Stimulated activated CD4-positive, alpha-beta T cell treated with anti-CD3 and anti-CD28 coated beads, TNF-alpha, amount 100 ng/mL, for 24 hours (primary cell): ENCODE results near the gene MZT2A.
"Not testable (repeated sequence)": the region's sequence is repeated elsewhere in the genome, so short reads cannot be mapped to it uniquely, and the experiment has no call there.

Experiments
- DNase-seq, 3 experiments: peaks; one replicate each; pipeline ENCODE4 v3.0.0-alpha.2; 2020; ENCODE audit warnings: low read depth in 3 of 3

Gene MZT2A, protein sequence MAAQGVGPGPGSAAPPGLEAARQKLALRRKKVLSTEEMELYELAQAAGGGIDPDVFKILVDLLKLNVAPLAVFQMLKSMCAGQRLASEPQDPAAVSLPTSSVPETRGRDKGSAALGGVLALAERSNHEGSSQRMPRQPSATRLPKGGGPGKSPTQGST

DNA sequence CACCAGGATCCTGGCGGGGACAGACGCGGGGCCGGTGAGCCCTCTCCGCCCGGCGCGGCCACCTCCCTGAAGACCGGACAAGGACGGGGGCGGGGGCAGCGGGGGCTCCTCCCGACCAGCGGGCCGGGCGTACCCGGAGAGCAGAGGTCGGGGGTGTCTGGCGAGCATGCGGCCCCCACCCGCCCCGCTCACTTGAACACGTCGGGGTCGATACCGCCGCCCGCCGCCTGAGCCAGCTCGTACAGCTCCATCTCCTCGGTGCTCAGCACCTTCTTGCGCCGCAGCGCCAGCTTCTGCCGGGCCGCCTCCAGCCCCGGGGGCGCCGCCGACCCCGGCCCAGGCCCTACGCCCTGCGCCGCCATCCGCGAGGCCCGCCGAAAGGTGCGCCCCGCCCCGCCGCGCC is at the start of gene MZT2A:
Gene MZT2A (minus strand): TSS at position 383 of the 403 bp plus-strand sequence. CDS start 21 bp downstream, at position 362.
- peak in 1 of 3 experiments; percentile 14 for DNase-seq

DNA sequence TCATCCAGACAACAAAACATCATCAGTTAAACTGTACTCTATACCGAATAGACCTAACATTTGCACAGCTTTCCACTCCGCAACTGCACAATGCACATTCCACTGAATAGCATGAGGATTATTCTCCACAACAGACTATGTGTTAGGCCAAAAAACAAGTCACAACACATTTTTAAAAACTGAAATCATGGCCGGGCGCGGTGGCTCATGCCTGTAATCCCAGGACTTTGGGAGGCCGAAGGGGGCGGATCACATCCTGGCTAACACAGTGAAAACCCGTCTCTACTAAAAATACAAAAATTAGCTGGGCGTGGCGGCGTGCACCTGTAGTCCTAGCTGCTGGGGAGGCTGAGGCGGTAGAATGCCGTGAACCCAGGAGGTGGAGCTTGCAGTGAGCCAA is 46.7 kb upstream of the MZT2A start:
- not testable (repeated sequence) for DNase-seq

DNA sequence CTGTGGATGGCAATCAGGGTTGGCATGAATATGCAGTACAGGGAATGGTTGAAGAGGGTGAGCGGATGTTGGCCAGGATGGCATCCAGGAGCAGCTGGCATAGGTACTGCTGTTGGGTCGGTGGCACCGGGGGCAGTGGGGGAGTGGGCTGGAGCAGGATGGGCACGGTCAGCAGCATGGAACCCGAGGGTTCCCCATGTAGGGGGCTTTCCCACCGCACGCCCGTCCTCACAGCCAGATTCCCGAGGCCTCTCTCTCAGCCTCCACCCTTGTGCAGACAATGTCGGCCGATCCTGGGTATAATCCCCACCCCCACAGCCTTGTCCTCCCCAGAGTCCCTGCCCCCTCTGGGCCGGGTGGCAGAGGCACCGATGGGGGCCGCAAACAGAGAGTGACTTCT is 44.6 kb upstream of the MZT2A start:
- DNase-seq = not testable (repeated sequence)

DNA sequence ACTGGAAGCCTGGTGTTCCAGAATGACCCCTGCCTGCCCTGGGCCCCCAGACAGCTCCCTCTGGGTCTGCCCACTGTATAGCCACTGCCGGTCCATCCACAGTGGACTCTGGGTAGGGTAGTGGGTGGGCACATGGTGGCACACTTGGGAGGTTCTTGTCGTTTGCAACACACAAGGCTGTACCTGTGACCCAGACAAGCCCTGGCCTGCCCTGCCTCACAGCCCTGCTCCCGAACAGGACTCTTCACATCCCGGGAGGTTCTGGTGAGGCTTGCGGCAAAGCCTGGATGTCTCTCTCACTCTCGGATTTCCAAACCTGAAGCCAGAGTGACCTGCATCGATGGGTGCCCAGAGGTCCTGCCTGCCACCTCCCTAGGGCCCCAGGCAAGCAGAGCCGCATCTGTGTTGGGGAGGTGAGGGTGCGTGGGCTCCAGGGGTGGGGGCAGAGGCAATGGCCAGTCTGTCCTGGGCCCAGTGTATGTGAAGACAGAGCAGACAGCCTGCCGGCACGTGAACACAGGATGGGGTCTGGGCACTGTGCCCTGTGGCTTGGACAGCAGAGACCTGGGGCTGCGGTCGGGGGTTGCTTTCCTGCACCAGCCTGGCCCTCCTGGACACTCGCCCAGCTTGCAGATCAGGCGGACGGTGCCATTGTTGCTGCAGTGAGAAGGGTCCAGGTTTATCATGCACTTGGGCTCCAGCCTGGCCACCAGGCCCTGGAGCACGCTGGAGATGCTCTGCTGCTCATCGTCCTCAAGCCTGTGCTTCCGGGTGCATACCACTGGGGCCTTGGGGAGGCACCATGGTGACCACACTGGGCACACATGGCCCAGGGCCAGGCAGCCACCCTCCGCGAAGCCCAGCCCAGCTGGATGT is 44.0 kb upstream of the MZT2A start:
- not testable (repeated sequence) for DNase-seq

DNA sequence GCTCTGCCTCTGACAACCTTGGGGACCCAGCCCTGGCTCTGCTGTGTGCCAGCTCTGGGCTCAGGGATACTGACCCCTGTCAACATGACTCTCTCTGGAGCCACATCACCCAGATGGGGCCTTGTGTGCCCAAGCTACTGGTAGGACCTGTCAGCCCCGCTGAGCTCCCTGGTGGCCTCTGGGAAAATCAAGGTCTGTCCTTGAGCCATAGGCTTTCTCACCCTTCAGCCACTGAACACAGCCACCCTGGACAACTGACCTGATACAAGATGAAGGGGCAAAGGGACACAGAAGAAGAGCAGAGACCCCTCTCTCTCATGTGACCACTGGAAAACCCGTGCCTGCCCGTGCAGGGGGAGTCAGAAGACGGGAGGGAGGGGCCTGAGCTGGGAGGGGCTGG is 43.3 kb upstream of the MZT2A start:
- no peak for DNase-seq

DNA sequence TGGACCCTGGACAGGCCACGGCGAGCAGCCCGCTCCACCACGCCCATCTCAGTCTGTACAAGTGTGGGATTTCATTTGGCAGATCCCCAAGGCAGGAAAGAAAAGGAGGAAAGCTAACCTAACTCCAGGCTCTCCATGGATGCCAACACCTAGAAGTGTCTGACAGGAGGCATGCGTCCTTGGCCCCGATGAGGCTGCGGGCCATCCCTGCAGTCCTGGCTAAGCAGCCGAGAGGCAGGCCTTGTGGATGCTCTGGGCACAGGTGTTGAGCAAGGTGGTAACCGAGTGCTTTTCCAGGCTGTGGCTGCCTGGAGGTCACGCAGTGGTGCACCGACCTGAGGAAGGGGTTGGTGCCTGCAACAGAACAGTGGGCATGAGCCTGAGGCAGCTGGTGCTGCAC is 42.8 kb upstream of the MZT2A start:
- not testable (repeated sequence) for DNase-seq

DNA sequence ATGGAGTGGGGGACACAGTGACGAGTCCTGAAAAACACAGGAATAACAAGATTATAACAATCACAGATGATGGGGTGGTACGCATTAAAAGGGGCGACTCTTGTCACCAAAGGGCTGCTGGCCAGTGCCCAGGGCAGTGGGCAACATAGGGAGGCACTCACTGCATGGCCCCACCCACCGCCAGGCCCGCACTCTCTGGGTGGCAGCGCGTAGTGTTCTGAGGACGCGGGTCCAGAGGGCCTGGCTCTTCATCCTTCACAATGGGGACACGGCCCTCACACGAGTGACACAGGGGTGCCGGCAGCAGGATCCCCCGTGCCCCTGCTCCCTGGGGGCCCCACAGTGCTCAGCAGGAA is 42.1 kb upstream of the MZT2A start:
- DNase-seq = not testable (repeated sequence)

DNA sequence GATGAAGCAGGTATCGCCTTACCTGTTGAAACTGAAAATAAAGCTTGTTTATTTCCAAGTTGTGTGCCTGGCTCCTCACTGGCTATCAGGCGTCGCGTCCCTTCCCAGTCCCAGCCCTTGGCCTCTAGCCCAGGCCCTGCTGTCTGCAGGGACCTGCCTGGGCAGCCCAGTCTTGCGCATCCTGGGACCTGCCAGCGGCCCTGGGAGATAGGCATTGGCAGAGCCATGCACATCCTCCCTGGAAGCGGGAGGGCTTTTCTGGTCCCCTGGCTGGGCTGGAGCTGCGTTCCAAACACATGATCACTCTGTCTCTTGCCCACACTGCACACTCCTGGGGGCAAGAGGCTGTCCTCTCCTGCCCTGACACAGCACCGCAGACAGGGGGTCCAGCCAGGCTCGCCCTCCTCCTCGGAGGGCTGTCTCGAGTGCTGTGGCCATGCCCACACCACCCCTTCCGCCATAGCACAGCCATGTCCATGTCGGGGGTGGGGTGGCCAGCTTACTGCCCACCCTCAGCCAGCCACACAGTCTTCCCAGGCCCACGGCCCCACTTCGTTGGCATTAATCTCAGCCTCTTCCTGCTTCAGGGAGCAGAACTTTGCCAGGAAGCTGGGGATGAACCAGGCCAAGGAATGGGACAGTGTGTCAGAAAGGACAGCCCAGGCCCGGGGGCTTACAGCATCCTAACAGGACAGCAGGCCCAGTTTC is 41.6 kb upstream of the MZT2A start:
- not testable (repeated sequence) for DNase-seq

DNA sequence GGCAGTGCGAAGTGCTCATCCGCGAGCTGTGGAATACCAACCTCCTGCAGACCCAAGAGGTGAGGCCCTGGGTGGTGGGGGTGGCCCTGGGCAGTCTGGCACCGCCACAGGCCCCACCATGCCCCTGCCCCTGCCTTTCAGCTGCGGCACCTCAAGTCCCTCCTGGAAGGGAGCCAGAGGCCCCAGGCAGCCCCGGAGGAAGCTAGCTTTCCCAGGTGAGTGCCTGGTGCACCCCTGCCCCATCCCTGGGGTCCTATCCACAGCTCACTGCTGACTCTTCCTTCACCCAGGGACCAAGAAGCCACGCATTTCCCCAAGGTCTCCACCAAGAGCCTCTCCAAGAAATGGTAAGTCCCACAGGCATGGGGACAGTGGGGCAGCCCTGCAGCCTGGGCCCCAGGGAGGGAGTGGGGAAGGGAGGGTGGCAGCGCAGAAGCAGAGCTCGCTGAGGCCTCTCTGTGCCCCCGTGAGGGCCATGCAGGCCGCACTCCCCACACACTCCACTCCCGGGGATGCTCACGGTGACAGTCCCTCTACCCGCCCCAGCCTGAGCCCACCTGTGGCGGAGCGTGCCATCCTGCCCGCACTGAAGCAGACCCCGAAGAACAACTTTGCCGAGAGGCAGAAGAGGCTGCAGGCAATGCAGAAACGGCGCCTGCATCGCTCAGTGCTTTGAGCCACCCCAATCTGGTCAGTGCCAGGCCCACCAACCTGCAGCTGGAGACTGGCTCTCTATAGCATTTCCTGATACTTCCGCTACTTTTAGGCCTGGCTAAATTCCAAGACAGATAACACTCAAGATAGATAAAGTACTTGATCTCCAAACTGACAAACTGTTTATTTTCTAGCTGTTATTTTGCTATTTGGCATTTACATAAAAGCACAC is 40.8 kb upstream of the MZT2A start:
- not testable (repeated sequence) for DNase-seq

DNA sequence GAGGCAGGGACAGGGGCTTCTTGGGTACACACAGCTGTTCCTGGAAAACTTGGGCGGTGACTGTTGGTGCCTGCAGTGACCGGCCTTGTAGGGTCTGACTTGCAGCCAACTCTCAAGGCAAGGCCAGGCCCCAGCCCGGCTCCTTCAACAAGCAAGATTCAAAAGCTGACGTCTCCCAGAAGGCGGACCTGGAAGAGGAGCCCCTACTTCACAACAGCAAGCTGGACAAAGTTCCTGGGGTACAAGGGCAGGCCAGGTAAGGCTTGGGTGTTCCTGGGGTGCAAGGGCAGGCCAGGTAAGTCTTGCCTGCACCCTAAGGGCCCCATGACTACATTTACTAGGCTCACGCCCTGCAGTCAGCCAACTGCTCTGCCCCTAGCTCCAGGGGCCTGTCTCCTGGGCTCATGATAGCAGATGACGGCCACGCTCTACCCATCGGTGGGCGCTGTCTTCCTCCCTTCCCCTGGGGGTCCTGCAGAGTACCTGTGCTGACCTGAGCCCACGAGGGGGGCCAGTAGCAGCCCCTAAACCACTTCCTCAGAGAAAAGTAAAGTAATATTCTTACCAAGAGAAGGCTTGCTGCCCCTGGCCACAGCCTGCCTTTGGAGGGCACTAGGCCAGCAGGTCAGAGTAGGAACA is 39.5 kb upstream of the MZT2A start:
- not testable (repeated sequence) for DNase-seq

DNA sequence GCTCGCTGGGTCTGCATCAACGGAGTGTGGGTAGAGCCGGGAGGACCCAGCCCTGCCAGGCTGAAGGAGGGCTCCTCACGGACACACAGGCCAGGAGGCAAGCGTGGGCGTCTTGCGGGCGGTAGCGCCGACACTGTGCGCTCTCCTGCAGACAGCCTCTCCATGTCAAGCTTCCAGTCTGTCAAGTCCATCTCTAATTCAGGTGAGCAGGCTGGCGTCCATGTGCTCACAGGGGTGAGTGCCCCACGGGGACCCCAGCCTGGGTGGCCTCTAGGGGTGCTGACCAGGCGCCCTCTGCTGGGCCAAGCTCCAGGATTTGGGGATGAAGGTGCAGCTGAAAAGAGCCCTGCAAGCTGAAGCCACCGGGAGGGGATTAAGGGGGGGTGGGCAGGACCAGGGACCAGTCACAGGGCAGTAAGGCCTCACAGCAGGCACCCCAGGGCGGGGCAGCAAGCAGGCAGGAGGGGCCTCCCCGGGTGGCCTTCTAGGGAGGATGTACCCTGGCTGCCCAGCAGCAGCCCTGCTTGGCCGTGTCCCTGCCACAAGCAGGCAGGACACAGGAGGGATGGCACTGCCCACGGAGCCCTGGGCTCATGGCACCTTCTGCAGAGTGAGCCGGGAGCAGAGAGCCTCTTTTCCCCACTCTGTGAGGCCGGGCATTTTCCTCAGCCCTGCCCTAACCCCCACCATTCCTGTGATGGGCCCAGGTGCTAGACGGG is 38.6 kb upstream of the MZT2A start:
- DNase-seq = not testable (repeated sequence)

DNA sequence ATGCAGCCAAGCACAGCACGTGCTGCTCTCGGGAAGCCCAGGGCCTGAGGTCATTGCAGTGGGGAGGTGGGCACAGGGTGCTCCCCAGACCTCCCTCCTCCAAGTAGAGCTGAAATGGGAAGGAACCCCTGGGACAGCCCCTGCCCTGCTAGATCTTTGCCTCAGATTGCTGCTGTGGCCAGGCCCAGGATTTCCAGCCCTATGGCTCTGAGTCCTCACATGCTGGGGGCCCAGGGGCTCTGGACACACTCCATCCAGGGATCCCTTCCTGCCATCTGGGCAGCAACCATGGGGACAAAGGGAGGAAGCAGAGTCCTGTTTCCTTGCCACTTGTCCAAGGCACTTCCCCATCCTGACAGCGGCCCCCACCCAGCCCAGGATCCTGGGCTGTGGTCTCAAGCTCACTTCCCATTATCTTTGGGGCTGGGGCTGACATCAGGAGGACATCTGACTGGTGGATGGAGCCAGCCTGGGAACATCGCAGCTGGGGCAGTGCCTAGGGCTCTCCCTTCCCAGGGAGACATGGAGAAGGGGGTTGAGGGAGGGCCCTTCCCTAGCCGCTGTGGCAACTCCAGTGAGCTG is 37.8 kb upstream of the MZT2A start:
- not testable (repeated sequence) for DNase-seq

DNA sequence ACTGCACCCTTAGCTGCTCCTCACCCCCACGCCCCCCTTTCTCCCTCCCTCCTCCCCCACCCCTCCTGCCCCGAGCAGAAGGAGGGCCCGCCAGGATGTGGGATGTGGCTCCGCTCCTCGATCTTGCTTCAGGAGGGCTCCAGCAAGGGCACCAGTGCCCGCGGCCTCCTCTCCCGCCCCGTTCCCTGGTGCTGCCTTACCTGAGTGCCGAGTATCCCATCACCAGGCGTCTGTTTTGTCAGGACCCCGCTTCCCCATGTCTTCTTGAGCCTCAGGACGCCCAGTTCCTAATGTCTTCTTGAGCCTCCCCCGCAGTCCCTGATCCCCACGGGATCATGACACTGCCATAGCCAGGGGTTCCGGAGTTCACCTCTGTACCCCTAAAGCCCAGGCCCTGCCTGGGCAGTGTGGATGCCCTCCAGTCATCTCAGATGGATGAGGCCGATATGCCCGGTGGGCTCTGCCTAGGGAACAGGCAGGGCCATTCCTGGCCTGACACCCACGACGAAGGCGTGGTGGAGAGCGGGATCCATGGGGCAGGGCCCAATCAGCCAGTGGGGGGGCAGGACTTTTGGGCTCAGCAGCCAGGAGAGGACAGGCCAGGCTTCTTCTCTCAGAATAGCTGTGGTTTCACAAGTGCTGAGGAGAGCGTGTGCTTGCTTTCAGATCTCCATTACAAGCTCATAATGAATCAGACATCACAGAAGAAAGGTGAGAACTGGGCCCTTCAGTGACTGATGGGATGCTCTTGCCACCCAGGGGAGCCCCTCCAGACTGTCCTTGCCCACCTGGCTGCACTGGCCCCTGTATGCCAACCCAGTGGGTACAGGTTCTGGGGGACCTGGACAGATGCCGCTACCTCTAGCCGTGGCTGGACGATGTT is 37.0 kb upstream of the MZT2A start:
- not testable (repeated sequence) for DNase-seq

DNA sequence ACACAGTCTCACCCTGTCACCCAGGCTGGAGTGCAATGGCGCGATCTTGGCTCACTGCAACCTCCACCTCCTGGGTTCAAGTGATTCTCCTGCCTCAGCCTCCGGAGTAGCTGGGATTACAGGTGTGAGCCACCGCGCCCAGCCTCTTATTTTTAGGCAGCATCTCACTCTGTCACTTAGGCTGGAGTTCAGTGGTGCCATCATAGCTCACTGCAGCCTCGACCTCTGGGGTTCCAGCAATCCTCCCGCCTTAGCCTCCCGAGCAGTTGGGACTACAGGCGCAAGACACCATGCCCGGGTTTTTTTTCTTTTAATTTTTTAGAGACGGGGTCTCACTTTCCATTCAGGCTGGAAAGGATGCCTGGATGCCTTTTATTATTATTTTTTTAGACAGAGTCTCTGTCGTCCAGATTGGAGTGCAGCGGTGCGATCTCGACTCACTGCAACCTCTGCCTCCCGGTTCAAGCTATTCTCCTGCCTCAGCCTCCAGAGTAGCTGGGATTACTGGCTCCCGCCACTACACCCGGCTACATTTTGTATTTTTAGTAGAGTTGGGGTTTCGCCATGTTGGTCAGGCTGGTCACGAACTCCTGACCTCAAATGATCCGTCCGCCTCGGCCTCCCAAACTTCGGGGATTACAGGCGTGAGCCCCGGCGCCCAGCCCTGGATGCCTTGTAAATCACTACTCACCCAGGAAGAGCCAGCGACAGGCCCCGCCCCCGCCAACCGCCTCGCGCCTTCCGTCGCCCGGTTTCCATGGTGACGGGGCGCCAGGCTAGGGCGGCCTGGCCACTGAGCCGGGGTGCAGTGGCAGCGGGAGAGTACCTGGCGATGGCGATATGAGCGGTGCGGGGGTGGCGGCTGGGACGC is 35.2 kb upstream of the MZT2A start, which contains the start of gene CCDC74A:
Gene CCDC74A (plus strand): TSS at position 758 of the 871 bp plus-strand sequence. CDS start 83 bp downstream, at position 841.
- DNase-seq = peak; percentile 54 to 80 (median 57)

DNA sequence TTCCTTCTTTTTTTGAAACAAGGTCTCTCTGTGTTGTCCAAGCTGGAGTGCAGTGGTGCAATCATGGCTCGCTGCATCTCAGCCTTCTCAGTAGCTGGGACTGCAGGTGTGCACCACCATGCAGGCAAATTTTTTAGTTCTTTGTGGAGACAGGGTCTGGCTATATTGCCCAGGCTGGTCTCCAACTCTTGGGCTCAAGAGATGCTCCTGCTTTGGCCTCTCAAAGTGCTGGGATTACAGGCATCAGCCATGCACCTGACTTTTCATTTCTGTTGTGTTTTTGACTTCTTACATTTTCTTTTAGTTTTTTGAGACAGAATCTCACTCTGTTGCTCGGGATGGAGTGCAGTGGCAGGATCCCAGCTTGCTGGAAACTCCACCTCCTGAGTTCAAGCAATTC is 33.1 kb upstream of the MZT2A start:
- DNase-seq = not testable (repeated sequence)

DNA sequence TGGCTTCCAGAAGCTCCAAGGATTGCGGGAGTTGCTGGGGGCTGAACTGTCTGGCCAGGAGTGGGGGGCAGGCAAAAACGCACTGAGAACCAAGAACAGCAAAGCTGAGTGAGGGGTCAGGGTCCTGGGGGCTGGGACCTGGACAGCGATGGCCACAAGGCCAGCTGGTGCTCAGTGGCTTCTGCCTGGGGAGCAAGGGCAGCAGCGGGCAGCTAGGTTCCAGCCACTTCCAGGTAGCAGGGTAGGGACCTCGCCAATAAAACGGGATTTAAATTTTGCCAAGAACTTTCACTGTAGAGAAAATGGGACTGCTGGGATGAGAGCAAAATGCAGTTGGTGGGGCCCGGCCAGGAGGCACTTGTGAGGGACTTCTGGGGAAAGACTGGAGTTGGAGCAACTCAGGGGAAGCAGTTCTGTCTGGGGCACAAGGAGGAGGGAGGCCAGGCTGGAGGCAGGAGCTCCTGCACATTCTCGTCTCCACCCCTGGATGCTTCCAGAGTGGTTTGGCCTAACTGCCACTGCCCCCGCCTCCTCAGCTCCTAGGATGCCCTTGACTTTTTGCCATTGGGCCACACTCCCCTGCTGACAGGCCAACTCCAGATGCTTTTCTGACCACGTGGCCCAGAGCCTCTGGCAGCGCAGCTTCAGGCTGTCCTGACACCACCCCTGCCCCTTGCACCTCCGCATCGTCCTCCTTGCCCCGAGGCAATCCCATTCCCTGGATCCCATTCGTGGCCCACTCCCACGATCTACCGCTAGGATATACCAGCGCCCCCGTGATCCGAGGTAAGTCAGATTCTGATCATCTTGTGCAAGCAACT is 30.0 kb upstream of the MZT2A start:
- DNase-seq = no peak

DNA sequence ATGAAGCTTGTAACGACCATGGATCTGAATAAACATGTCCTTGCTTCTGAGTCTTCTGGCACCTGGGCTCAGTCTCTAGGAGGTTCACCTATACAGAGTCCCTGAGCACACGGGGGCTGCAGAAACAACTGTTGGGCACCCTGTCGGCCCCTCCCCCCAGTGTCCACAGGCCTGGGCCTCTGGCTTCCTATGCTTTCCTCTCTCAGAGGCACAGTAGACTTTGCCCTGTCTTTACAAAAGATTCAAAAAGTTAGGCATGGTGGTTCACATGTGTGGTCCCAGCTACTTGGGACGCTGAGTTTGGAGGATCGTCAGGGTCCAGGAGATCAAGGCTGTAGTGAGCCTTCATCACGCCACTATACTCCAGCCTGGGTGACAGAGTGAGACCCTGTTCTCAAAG is 29.3 kb upstream of the MZT2A start:
- not testable (repeated sequence) for DNase-seq
